HS-27A (cell line): Measurements from ENCODE around the gene NRXN3.

ENCODE experiments used
- DNase-seq: peaks from one replicate; pipeline ENCODE4 v3.0.0-alpha.2; 2012; ENCODE audit warnings: low read depth, missing footprints

Gene NRXN3

GRCh38 chr14:79285263-79285662, 1115.1 kb downstream of the NRXN3 start:
- DNase-seq = no peak

- DNase-seq = no peak
Observed at GRCh38 chr14:79287976-79288375, 1117.8 kb downstream of the NRXN3 start.

GRCh38 chr14:79293482-79294177, 1123.5 kb downstream of the NRXN3 start:
- DNase-seq = no peak

GRCh38 chr14:79294499-79294898, 1124.3 kb downstream of the NRXN3 start:
- DNase-seq = no peak

- no peak for DNase-seq
Observed at GRCh38 chr14:79295385-79295784, 1125.2 kb downstream of the NRXN3 start.

GRCh38 chr14:79298373-79298772, 1128.2 kb downstream of the NRXN3 start:
- no peak for DNase-seq

- no peak for DNase-seq
Observed at GRCh38 chr14:79299162-79299561, 1129.0 kb downstream of the NRXN3 start.

- DNase-seq = no peak
Observed at GRCh38 chr14:79304279-79304678, 1134.1 kb downstream of the NRXN3 start.

GRCh38 chr14:79306546-79306945, 1136.4 kb downstream of the NRXN3 start:
- no peak for DNase-seq

GRCh38 chr14:79318371-79318770, 1148.2 kb downstream of the NRXN3 start:
- no peak for DNase-seq

GRCh38 chr14:79320561-79320960, 1150.4 kb downstream of the NRXN3 start:
- no peak for DNase-seq

- DNase-seq = no peak
Observed at GRCh38 chr14:79321070-79321469, 1150.9 kb downstream of the NRXN3 start.

- no peak for DNase-seq
Observed at GRCh38 chr14:79325071-79325470, 1154.9 kb downstream of the NRXN3 start.

- no peak for DNase-seq
Observed at GRCh38 chr14:79325557-79325956, 1155.4 kb downstream of the NRXN3 start.

GRCh38 chr14:79328863-79329262, 1158.7 kb downstream of the NRXN3 start:
- no peak for DNase-seq

GRCh38 chr14:79331830-79332229, 1161.7 kb downstream of the NRXN3 start:
- DNase-seq = no peak

GRCh38 chr14:79332504-79333197, 1162.5 kb downstream of the NRXN3 start:
- no peak for DNase-seq

- no peak for DNase-seq
Observed at GRCh38 chr14:79333198-79333546, 1163.0 kb downstream of the NRXN3 start.

- no peak for DNase-seq
Observed at GRCh38 chr14:79334272-79334671, 1164.1 kb downstream of the NRXN3 start.

GRCh38 chr14:79337761-79338160, 1167.6 kb downstream of the NRXN3 start:
- no peak for DNase-seq

GRCh38 chr14:79342942-79343341, 1172.8 kb downstream of the NRXN3 start:
- DNase-seq = no peak

GRCh38 chr14:79351011-79351410, 1180.8 kb downstream of the NRXN3 start:
- DNase-seq = no peak

- DNase-seq = no peak
Observed at GRCh38 chr14:79352076-79352630, 1182.0 kb downstream of the NRXN3 start.

GRCh38 chr14:79354336-79354735, 1184.2 kb downstream of the NRXN3 start:
- DNase-seq = no peak
